Neural cell (in vitro differentiated cells): Measurements from ENCODE around the gene AGL.

ENCODE experiments used
- EP300 ChIP-seq: fragments of 450-650 bp; conservative IDR thresholded peaks from 2 replicates; pipeline ENCODE4 v1.6.1; 2014; ENCODE audit warnings: antibody characterized with exemption, mild to moderate bottlenecking, moderate library complexity; ENCODE audit not compliant: poor library complexity, severe bottlenecking
- EZH2 ChIP-seq: fragments of 200-600, 300-800 bp; shearing (Covaris generic), sonication (generic); IDR thresholded peaks from 2 replicates; pipeline ENCODE4 v1.6.1; 2014; ENCODE audit warnings: antibody characterized with exemption, low read length, borderline replicate concordance, mild to moderate bottlenecking; ENCODE audit not compliant: insufficient read depth, poor library complexity, severe bottlenecking
- POLR2AphosphoS5 ChIP-seq: IDR thresholded peaks from 2 replicates; pipeline ENCODE4 v1.6.1; 2012
- RAD21 ChIP-seq: fragments of 450-650 bp; conservative IDR thresholded peaks from 2 replicates; pipeline ENCODE4 v1.6.1; 2014; ENCODE audit warnings: antibody characterized with exemption, mild to moderate bottlenecking, moderate library complexity
- SMC3 ChIP-seq: fragments of 450-650 bp; conservative IDR thresholded peaks from 2 replicates; pipeline ENCODE4 v1.6.1; 2014; ENCODE audit warnings: antibody characterized with exemption, mild to moderate bottlenecking, moderate library complexity; ENCODE audit not compliant: poor library complexity
- TF ChIP-seq, protein P1 (sequence below): fragments of 450-650 bp; IDR thresholded peaks from 2 replicates; pipeline ENCODE4 v1.5.1; 2014; ENCODE audit warnings: antibody characterized with exemption, mild to moderate bottlenecking, moderate library complexity; ENCODE audit not compliant: poor library complexity, severe bottlenecking

DNA sequence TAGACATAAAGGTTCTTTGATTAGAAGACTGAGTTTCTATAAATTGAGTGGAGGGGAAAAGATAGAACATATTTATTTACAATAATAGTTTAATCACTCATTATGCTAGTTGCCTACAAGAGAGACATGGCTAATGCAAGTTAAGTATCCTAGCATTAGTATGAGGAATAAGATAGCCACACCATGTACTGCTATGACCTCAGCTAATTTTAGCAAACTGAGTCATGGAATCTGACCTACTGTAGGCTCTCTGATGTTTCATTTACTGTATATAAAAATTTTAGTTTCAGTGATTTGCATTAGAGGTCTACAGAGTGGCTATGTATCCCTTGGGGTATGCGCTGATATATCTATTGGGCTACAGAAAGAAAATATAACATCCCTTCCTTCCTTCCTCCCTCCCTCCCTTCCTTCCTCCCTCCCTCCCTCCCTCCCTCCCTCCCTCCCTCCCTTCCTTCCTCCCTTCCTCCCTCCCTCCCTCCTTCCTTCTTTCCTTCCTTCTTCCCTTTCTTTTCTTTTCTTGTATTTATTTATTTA lies 5.8 kb downstream of the AGL start:
- TF ChIP-seq, protein P1, sequence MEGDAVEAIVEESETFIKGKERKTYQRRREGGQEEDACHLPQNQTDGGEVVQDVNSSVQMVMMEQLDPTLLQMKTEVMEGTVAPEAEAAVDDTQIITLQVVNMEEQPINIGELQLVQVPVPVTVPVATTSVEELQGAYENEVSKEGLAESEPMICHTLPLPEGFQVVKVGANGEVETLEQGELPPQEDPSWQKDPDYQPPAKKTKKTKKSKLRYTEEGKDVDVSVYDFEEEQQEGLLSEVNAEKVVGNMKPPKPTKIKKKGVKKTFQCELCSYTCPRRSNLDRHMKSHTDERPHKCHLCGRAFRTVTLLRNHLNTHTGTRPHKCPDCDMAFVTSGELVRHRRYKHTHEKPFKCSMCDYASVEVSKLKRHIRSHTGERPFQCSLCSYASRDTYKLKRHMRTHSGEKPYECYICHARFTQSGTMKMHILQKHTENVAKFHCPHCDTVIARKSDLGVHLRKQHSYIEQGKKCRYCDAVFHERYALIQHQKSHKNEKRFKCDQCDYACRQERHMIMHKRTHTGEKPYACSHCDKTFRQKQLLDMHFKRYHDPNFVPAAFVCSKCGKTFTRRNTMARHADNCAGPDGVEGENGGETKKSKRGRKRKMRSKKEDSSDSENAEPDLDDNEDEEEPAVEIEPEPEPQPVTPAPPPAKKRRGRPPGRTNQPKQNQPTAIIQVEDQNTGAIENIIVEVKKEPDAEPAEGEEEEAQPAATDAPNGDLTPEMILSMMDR = no peak
- no peak for TF ChIP-seq EP300
- no peak for TF ChIP-seq POLR2AphosphoS5
- no peak for TF ChIP-seq EZH2
- no peak for TF ChIP-seq RAD21
- TF ChIP-seq SMC3 = no peak
